ENCODE measurements around the gene ZZZ3.

DNA sequence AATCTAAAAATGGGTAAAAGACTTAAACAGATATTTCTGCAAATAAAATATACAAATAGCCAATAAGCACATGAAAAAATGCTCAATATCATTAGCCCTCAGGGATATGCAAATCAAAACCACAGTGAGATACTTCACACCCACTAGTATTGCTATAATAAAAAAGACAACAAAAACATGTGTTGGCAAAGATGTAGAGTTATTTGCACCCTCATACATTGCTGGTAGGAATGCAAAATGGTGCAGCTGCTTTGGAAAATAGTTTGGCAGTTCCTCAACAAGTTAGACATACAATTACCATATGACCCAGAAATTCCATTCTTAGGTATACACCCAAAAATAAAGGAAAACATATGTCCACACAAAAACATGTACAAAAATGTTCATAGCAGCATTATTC lies 30.2 kb downstream of the ZZZ3 start:
- TF ChIP-seq, protein P1, sequence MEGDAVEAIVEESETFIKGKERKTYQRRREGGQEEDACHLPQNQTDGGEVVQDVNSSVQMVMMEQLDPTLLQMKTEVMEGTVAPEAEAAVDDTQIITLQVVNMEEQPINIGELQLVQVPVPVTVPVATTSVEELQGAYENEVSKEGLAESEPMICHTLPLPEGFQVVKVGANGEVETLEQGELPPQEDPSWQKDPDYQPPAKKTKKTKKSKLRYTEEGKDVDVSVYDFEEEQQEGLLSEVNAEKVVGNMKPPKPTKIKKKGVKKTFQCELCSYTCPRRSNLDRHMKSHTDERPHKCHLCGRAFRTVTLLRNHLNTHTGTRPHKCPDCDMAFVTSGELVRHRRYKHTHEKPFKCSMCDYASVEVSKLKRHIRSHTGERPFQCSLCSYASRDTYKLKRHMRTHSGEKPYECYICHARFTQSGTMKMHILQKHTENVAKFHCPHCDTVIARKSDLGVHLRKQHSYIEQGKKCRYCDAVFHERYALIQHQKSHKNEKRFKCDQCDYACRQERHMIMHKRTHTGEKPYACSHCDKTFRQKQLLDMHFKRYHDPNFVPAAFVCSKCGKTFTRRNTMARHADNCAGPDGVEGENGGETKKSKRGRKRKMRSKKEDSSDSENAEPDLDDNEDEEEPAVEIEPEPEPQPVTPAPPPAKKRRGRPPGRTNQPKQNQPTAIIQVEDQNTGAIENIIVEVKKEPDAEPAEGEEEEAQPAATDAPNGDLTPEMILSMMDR (IDR thresholded peaks at IDR 0.05; ENCODE audit: low read length), result no peak
- TF ChIP-seq EZH2 (optimal IDR thresholded peaks at IDR 0.05; ENCODE audit: low read depth, low read length) (no peak), EZH2phosphoT487 (IDR thresholded peaks at IDR 0.05; ENCODE audit: low read length) (no peak)
